Ovary (tissue), 9 donors: Measurements from ENCODE around the gene CD38. TPM values are rescaled to one million over a fixed set of nuclear protein-coding genes. Genes with fewer than 3 reads are reported as not detected.

Experiments
- DNase-seq, 5 donors: peaks; one replicate each; pipeline ENCODE4 v3.0.0-alpha.2; 2019 to 2020
- H3K27ac ChIP-seq, 2 donors: fragments of 200-600 bp; one replicate each; pipeline versions ENCODE4 v1.5.1 to v1.8.0; 2019 to 2022
- H3K27me3 ChIP-seq: fragments of 200-600 bp; one replicate; pipeline ENCODE4 v1.8.0; 2022
- H3K36me3 ChIP-seq: fragments of 200-600 bp; sonication (generic); one replicate; pipeline ENCODE4 v1.5.1; 2019
- H3K4me1 ChIP-seq: one replicate; pipeline ENCODE4 v1.8.1; 2013; ENCODE audit warnings: mild to moderate bottlenecking, moderate library complexity; ENCODE audit not compliant: insufficient read depth
- H3K4me3 ChIP-seq: fragments of 200-600 bp; sonication (generic); one replicate; pipeline ENCODE4 v1.5.1; 2017
- H3K9me3 ChIP-seq, 2 donors: fragments of 200-600 bp in 1 of 2; sonication (generic) in 1 of 2; one replicate each; pipeline versions ENCODE4 v1.5.1 to v1.8.1; 2013 to 2019; ENCODE audit warnings: mild to moderate bottlenecking in 1 of 2, moderate library complexity in 1 of 2
- EP300 ChIP-seq: sonication (generic); formaldehyde crosslinking; IDR thresholded peaks from one replicate; pipeline ENCODE4 v1.6.1; 2017; ENCODE audit warnings: antibody characterized with exemption
- POLR2A ChIP-seq: fragments of 450-650 bp; IDR thresholded peaks from one replicate; pipeline ENCODE4 v1.6.1; 2017; ENCODE audit warnings: antibody characterized with exemption, mild to moderate bottlenecking, moderate library complexity
- WGBS, 3 donors: extraction: QIAGEN DNeasy Blood & Tissue Kit in 1 of 3; methylation state at CpG; one replicate each; pipeline versions ENCODE4 v1.1.5 to v1.1.7; 2013 to 2017; 5-methylcytosine and 5-hydroxymethylcytosine counted together
- intact Hi-C, 4 donors: fragments of 100-400 bp; cut with DNase I; formaldehyde crosslinking; loops; one replicate each; pipeline versions ENCODE4 v1.11.0 to v1.15.1; 2022 to 2023
- polyA plus RNA-seq, 2 donors: library from polyadenylated mRNA; stranded (reverse); fragments of 200-250 nt in 1 of 2; fragments of 350-450 nt in 1 of 2; fragmentation: Illumina TruSeq in 1 of 2; extraction: RNeasy Lipid Tissue Mini Kit (QIAGEN cat#74804) in 1 of 2; gene quantifications; one replicate each; pipeline ENCODE4 v1.2.3, GENCODE V29; 2013 to 2014
- total RNA-seq, 7 donors: library from RNA; depleted of rRNA in 2 of 7; stranded (reverse); fragments of >200 nt in 2 of 7; fragmentation: NEBNext Ultra II Directional in 3 of 7; extraction: Animal tissue kit (Norgen Biotek cat#: 25700) in 3 of 7; gene quantifications; one replicate each; pipeline versions ENCODE4 v1.1.0 to v1.2.4, GENCODE V29; 2016 to 2023
- TF ChIP-seq, protein P1 (sequence below), 3 donors: fragments of 450-650 bp in 2 of 3; fragments of 200-600 bp in 1 of 3; IDR thresholded peaks; one replicate each; pipeline versions ENCODE4 v1.5.1 to v1.8.0; 2016 to 2022; ENCODE audit warnings: antibody characterized with exemption in 3 of 3, mild to moderate bottlenecking in 1 of 3
- donor health status: DM: no; HTN: no; CAD: no; lungs with moderate emphysema.
- donor health status: DM: no; HTN: no; CAD: no.
- donor health status: Bipolar disorder and iron deficiency.
- donor health status: DM: yes; HTN: yes; CAD: no.
- donor health status: DM: no; HTN: no; CAD: no.
- donor health status: DM: yes; HTN: yes; CAD: no.

CD38 gene
- total and polyA plus RNA-seq, 9 donors: 0.23 to 9.5 (median 0.97) TPM

- Histone ChIP-seq H3K4me3 (no peak overlapping the region), H3K4me1 (no peaks in the 10 kb centered on the region), H3K9me3 (no peaks in the 10 kb centered on the region), H3K36me3 (no peaks in the 10 kb centered on the region), H3K27me3 (no peaks in the 10 kb centered on the region), H3K27ac (no peak overlapping the region)
- TF ChIP-seq, protein P1, sequence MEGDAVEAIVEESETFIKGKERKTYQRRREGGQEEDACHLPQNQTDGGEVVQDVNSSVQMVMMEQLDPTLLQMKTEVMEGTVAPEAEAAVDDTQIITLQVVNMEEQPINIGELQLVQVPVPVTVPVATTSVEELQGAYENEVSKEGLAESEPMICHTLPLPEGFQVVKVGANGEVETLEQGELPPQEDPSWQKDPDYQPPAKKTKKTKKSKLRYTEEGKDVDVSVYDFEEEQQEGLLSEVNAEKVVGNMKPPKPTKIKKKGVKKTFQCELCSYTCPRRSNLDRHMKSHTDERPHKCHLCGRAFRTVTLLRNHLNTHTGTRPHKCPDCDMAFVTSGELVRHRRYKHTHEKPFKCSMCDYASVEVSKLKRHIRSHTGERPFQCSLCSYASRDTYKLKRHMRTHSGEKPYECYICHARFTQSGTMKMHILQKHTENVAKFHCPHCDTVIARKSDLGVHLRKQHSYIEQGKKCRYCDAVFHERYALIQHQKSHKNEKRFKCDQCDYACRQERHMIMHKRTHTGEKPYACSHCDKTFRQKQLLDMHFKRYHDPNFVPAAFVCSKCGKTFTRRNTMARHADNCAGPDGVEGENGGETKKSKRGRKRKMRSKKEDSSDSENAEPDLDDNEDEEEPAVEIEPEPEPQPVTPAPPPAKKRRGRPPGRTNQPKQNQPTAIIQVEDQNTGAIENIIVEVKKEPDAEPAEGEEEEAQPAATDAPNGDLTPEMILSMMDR (IDR thresholded peaks at IDR 0.05): no peak
- TF ChIP-seq EP300: no peak
- no peak for TF ChIP-seq POLR2A
- DNase-seq: no peak
- 73 to 79% (median 79%) methylated on average over 3 of the region's 3 CpGs for whole genome bisulfite sequencing, 3 donors
- intact Hi-C loops: no loop called here
Observed at GRCh38 chr4:15868111-15868510, 90.0 kb downstream of the CD38 start.

GRCh38 chr4:15868826-15869413 is 90.8 kb downstream of the CD38 start:
- H3K9me3 ChIP-seq: no peaks in the 10 kb centered on the region
- no peak for DNase-seq
- H3K4me1 ChIP-seq: peaks cover under 1% of the 10 kb centered on the region
- no peak overlapping the region for H3K4me3 ChIP-seq
- no peaks in the 10 kb centered on the region for H3K27me3 ChIP-seq
- H3K36me3 ChIP-seq: no peaks in the 10 kb centered on the region
- 88 to 92% (median 90%) methylated on average over 4 of the region's 4 CpGs for WGBS, 3 donors
- H3K27ac ChIP-seq: no peak overlapping the region
- intact Hi-C loops: no loop called here
- TF ChIP-seq, protein P1 (IDR thresholded peaks at IDR 0.05): no peak

GRCh38 chr4:15870079-15870478 is 92.0 kb downstream of the CD38 start:
- 86 to 88% (median 86%) methylated on average over 7 of the region's 7 CpGs for WGBS, 3 donors
- TF ChIP-seq POLR2A: no peak
- TF ChIP-seq, protein P1 (IDR thresholded peaks at IDR 0.05): no peak
- no peak for TF ChIP-seq EP300
- Histone ChIP-seq H3K4me1 (peaks cover 1% of the 10 kb centered on the region), H3K27ac (no peak overlapping the region), H3K4me3 (no peak overlapping the region), H3K36me3 (no peaks in the 10 kb centered on the region), H3K9me3 (no peaks in the 10 kb centered on the region), H3K27me3 (no peaks in the 10 kb centered on the region)
- intact Hi-C loops: no loop called here
- DNase-seq: no peak

DNA sequence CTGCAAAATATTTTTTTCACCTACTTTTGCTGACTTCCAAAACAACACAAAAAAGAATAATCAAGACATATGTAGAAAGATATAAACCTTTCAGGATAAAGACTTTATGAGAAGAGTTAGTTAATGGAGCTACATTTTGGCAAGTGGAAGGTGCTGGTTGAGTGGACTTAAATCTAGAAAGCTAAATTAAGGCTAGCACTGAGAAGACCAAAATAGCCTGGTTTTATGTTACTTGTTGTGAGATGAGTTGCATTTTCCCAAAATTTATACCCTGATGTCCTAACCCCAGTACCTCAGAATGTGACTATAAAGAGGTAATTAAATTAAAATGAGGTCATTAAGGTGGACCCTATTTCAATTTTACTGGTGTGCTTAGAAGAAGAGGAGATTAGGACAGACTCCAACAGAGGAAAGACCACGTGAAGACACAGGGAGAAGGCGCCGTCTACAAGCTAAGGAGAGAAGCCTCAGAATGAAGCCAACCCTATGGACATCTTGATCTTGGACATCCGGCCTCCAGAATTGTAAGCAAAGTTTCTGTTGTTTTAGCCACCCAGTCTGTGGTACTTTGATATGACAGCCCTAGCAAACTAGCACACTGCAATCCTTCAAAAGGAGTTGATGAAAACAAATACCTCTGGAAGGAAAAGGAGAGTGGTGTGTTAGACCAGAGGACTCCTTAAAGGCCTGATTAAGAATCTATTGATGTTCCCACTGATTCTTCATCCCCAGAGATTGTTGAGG is 93.0 kb downstream of the CD38 start:
- TF ChIP-seq, protein P1 (IDR thresholded peaks at IDR 0.05): no peak
- Histone ChIP-seq H3K27ac (no peak overlapping the region), H3K9me3 (no peaks in the 10 kb centered on the region), H3K36me3 (no peaks in the 10 kb centered on the region), H3K4me3 (no peak overlapping the region), H3K27me3 (no peaks in the 10 kb centered on the region), H3K4me1 (peaks cover 1% of the 10 kb centered on the region)
- DNase-seq: no peak
- intact Hi-C loops: no loop called here
- 84 to 87% (median 87%) methylated on average over 4 of the region's 4 CpGs for WGBS, 3 donors
